A204.1 (cell line): ENCODE results near the gene LEKR1.

Experiments used
- FAIRE-seq: peaks from 2 replicates; lab custom pipeline; 2012; peaks lifted over from hg19 to GRCh38; lab: Jason Lieb, UNC

LEKR1 gene

GRCh38 chr3:157063469-157063868 lies 237.3 kb downstream of the LEKR1 start:
- FAIRE-seq = no peak

- FAIRE-seq = no peak
Observed at GRCh38 chr3:157063926-157064325, 237.8 kb downstream of the LEKR1 start.

- FAIRE-seq = no peak
Observed at GRCh38 chr3:157064402-157064801, 238.2 kb downstream of the LEKR1 start.

GRCh38 chr3:157065201-157065600 lies 239.0 kb downstream of the LEKR1 start:
- no peak for FAIRE-seq

- FAIRE-seq = no peak
Observed at GRCh38 chr3:157066335-157067098, 240.4 kb downstream of the LEKR1 start.

- no peak for FAIRE-seq
Observed at GRCh38 chr3:157067114-157067513, 241.0 kb downstream of the LEKR1 start.

GRCh38 chr3:157069406-157069805 lies 243.3 kb downstream of the LEKR1 start:
- FAIRE-seq = no peak

- FAIRE-seq = no peak
Observed at GRCh38 chr3:157069846-157070677, 243.9 kb downstream of the LEKR1 start.

- FAIRE-seq = no peak
Observed at GRCh38 chr3:157070678-157070999, 244.5 kb downstream of the LEKR1 start.

GRCh38 chr3:157071744-157072525 lies 245.8 kb downstream of the LEKR1 start:
- FAIRE-seq = no peak

GRCh38 chr3:157073810-157074209 lies 247.7 kb downstream of the LEKR1 start:
- no peak for FAIRE-seq

GRCh38 chr3:157074490-157074889 lies 248.3 kb downstream of the LEKR1 start:
- no peak for FAIRE-seq

GRCh38 chr3:157074981-157075380 lies 248.8 kb downstream of the LEKR1 start:
- no peak for FAIRE-seq

- FAIRE-seq = no peak
Observed at GRCh38 chr3:157075693-157076420, 249.7 kb downstream of the LEKR1 start.

GRCh38 chr3:157077565-157077991 lies 251.4 kb downstream of the LEKR1 start:
- FAIRE-seq = no peak

GRCh38 chr3:157078131-157078810 lies 252.1 kb downstream of the LEKR1 start:
- no peak for FAIRE-seq

- no peak for FAIRE-seq
Observed at GRCh38 chr3:157078811-157079185, 252.6 kb downstream of the LEKR1 start.

GRCh38 chr3:157079676-157080369 lies 253.7 kb downstream of the LEKR1 start:
- no peak for FAIRE-seq

GRCh38 chr3:157081626-157082210 lies 255.6 kb downstream of the LEKR1 start:
- no peak for FAIRE-seq

- FAIRE-seq = no peak
Observed at GRCh38 chr3:157082305-157082982, 256.3 kb downstream of the LEKR1 start.
